Upper lobe of right lung (tissue), 1 donor: ENCODE data around the gene MPPED1. TPM values are rescaled to one million over a fixed set of nuclear protein-coding genes. Genes with fewer than 3 reads are reported as not detected.
A peak's percentile ranks its signal among the peaks of the same experiment; 100 is the strongest.

Experiments
- ATAC-seq: fragments of 200-7000 bp; cut with Tn5 transposase; one replicate; pipeline ENCODE4 v1.9.1; 2020; ENCODE audit warnings: mild to moderate bottlenecking, moderate library complexity
- DNase-seq: peaks from one replicate; pipeline ENCODE4 v3.0.0-alpha.2; 2020
- H3K27ac ChIP-seq: fragments of 200-600 bp; one replicate; pipeline ENCODE4 v1.8.0; 2022
- H3K27me3 ChIP-seq: fragments of 200-600 bp; one replicate; pipeline ENCODE4 v1.8.0; 2022; ENCODE audit warnings: mild to moderate bottlenecking
- H3K36me3 ChIP-seq: fragments of 200-600 bp; one replicate; pipeline ENCODE4 v1.8.0; 2022
- H3K4me1 ChIP-seq: fragments of 200-600 bp; one replicate; pipeline ENCODE4 v1.8.0; 2022
- H3K4me3 ChIP-seq: fragments of 200-600 bp; one replicate; pipeline ENCODE4 v1.8.0; 2022; ENCODE audit warnings: mild to moderate bottlenecking
- H3K9me3 ChIP-seq: fragments of 200-600 bp; one replicate; pipeline ENCODE4 v1.8.0; 2022
- intact Hi-C: fragments of 100-400 bp; cut with DNase I; formaldehyde crosslinking; loops from one replicate; pipeline ENCODE4 v1.11.0; 2022
- total RNA-seq: library from RNA; stranded (reverse); fragmentation: NEBNext Ultra II Directional; extraction: Animal tissue kit (Norgen Biotek cat#: 25700); gene quantifications from one replicate; pipeline ENCODE4 v1.2.1, GENCODE V29; 2021
- TF ChIP-seq, protein P1 (sequence below): fragments of 200-600 bp; IDR thresholded peaks from one replicate; pipeline ENCODE4 v1.8.0; 2022; ENCODE audit warnings: antibody characterized with exemption
- donor health status: DM: no; HTN: yes; CAD: no; lungs with severe emphysema.

The MPPED1 gene
- total RNA-seq, 1 donor from 2014 or later, result not detected

GRCh38 chr22:43540529-43540923 is 128.7 kb downstream of the MPPED1 start:
- ATAC-seq, result no peak
- intact Hi-C loops, result no loop called here
- no peaks in the 10 kb centered on the region for H3K27me3 ChIP-seq
- no peaks in the 10 kb centered on the region for H3K9me3 ChIP-seq
- H3K36me3 ChIP-seq, result no peaks in the 10 kb centered on the region
- DNase-seq, result no peak
- H3K4me1 ChIP-seq, result no peaks in the 10 kb centered on the region
- TF ChIP-seq, protein P1, sequence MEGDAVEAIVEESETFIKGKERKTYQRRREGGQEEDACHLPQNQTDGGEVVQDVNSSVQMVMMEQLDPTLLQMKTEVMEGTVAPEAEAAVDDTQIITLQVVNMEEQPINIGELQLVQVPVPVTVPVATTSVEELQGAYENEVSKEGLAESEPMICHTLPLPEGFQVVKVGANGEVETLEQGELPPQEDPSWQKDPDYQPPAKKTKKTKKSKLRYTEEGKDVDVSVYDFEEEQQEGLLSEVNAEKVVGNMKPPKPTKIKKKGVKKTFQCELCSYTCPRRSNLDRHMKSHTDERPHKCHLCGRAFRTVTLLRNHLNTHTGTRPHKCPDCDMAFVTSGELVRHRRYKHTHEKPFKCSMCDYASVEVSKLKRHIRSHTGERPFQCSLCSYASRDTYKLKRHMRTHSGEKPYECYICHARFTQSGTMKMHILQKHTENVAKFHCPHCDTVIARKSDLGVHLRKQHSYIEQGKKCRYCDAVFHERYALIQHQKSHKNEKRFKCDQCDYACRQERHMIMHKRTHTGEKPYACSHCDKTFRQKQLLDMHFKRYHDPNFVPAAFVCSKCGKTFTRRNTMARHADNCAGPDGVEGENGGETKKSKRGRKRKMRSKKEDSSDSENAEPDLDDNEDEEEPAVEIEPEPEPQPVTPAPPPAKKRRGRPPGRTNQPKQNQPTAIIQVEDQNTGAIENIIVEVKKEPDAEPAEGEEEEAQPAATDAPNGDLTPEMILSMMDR, result no peak
- H3K4me3 ChIP-seq, result no peak overlapping the region
- no peak overlapping the region for H3K27ac ChIP-seq

- no peaks in the 10 kb centered on the region for H3K27me3 ChIP-seq
- intact Hi-C loops, result no loop called here
- TF ChIP-seq, protein P1, result no peak
- no peaks in the 10 kb centered on the region for H3K36me3 ChIP-seq
- H3K4me3 ChIP-seq, result no peak overlapping the region
- no peaks in the 10 kb centered on the region for H3K4me1 ChIP-seq
- DNase-seq, result no peak
- ATAC-seq, result no peak
- no peak overlapping the region for H3K27ac ChIP-seq
- H3K9me3 ChIP-seq, result no peaks in the 10 kb centered on the region
These were observed 129.2 kb downstream of the MPPED1 start for GRCh38 chr22:43541022-43541421.

GRCh38 chr22:43541462-43542407 is 129.9 kb downstream of the MPPED1 start:
- no peak overlapping the region for H3K27ac ChIP-seq
- ATAC-seq (no peak), DNase-seq (no peak)
- no peaks in the 10 kb centered on the region for H3K36me3 ChIP-seq
- TF ChIP-seq, protein P1, result no peak
- no peak overlapping the region for H3K4me3 ChIP-seq
- no peaks in the 10 kb centered on the region for H3K9me3 ChIP-seq
- intact Hi-C loops, result no loop called here
- no peaks in the 10 kb centered on the region for H3K4me1 ChIP-seq
- H3K27me3 ChIP-seq, result no peaks in the 10 kb centered on the region

DNA sequence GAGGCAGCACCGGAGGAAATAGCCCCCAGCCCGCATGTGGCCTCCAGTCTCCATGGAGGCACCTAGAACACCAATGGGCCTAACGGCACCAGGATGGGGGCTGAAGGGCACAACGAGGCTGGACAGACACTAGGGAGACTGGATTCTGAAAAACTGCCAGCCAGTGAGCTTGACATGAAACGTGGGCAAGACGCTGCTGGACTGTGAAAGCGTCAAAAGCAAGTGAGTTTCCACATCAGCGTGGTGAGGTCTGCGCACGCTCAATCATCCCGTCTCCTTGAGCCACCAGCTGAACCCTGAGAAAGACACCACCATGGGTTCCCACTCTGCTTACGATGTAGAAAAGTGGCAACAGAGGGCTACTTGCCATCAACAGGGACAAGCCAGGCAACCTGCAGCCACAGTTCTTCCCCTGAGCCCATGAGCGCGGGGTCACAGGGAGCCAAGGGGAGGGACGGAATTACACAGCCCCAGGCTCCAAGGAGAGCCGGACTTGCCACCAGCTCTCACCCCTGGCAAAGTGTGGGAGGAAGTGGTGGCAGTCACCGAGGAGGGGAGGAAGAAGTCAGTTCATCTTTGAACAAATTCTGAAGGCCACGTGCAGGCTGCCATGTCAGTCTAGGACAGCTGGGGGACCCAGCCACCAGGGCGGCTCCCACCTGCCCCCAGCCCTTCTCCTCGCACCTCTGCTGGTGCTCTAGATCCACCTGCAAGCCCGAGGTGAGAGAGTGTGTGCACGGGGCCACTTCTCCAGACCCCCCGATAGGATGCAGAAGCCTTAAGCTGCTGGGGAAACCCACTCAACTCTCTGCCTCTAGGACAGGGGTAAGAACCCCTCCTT is 131.1 kb downstream of the MPPED1 start:
- intact Hi-C loops, result no loop called here
- TF ChIP-seq, protein P1, result no peak
- DNase-seq, result no peak
- Histone ChIP-seq H3K4me3 (no peak overlapping the region), H3K27me3 (no peaks in the 10 kb centered on the region), H3K4me1 (no peaks in the 10 kb centered on the region), H3K9me3 (no peaks in the 10 kb centered on the region), H3K27ac (no peak overlapping the region), H3K36me3 (no peaks in the 10 kb centered on the region)
- no peak for ATAC-seq

DNA sequence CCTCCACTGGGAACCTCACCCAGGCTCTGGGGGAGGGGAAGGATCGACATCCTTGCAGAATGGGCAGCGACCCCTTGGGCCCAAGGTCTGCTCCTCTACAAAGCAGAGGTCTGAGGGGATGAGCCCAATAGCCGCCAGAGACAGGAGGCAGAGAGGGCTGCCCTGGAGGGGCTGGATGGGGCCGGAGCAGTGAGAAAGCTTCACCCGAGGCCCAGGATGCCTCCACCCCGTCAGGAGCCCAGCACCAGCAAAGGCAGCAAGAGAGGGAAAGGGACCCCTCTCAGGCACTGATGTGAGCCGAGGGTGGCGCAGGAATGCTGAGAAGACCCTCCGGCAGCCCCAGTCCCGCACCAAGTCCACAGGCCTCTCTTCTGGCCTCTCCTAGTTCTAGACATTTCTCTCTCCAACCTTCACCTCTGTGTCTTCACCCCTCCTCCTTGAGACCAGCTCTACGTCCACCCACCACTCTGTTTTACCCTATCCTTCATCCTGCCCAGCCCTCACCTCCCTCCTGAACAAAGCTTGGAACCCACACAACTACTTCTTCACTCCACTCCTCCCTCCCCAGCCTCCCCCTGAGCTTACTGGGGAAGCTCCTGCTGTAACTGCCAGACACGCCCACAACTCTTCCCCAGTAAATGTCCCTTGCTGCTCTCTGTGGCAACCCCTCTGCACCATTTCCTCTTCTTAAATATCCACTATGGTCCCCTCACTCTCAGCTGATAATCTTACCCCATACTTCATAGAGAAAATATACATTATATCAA is 131.9 kb downstream of the MPPED1 start:
- ATAC-seq (peak; percentile 52), DNase-seq (no peak)
- no peaks in the 10 kb centered on the region for H3K4me1 ChIP-seq
- no peaks in the 10 kb centered on the region for H3K9me3 ChIP-seq
- intact Hi-C loops, result no loop called here
- H3K27me3 ChIP-seq, result no peaks in the 10 kb centered on the region
- H3K36me3 ChIP-seq, result no peaks in the 10 kb centered on the region
- TF ChIP-seq, protein P1, result no peak
- no peak overlapping the region for H3K4me3 ChIP-seq
- no peak overlapping the region for H3K27ac ChIP-seq
